NCI-H128 (cell line): Measurements from ENCODE around the gene ANKRD13D.
"Not testable (repeated sequence)": the region's sequence is repeated elsewhere in the genome, so short reads cannot be mapped to it uniquely, and the experiment has no call there.

Experiments used
- DNase-seq: peaks from one replicate; lab custom pipeline; 2025; ENCODE audit not compliant: unreplicated experiment; lab: John Stamatoyannopoulos, UW

Gene ANKRD13D

GRCh38 chr11:67289226-67289650, at the start of gene ANKRD13D:
ANKRD13D (plus strand) TSS chr11:67289303; CDS start chr11:67289461, 158 bp downstream.
- no peak for DNase-seq

- peak; percentile 94 for DNase-seq
Observed at GRCh38 chr11:67239783-67240575, 49.1 kb upstream of the ANKRD13D start.

- no peak for DNase-seq
Observed at GRCh38 chr11:67240576-67241389, 48.3 kb upstream of the ANKRD13D start.

- DNase-seq = no peak
Observed at GRCh38 chr11:67242548-67242947, 46.6 kb upstream of the ANKRD13D start.

GRCh38 chr11:67243051-67243450, 46.1 kb upstream of the ANKRD13D start:
- DNase-seq = no peak

- no peak for DNase-seq
Observed at GRCh38 chr11:67245046-67245445, 44.1 kb upstream of the ANKRD13D start.

GRCh38 chr11:67247946-67248550, 41.1 kb upstream of the ANKRD13D start:
- no peak for DNase-seq

GRCh38 chr11:67248653-67249052, 40.5 kb upstream of the ANKRD13D start:
- DNase-seq = no peak

GRCh38 chr11:67250059-67251043, 38.8 kb upstream of the ANKRD13D start:
- no peak for DNase-seq

- DNase-seq = no peak
Observed at GRCh38 chr11:67251841-67252240, 37.3 kb upstream of the ANKRD13D start.

- no peak for DNase-seq
Observed at GRCh38 chr11:67252831-67253239, 36.3 kb upstream of the ANKRD13D start.

GRCh38 chr11:67253872-67254624, 35.1 kb upstream of the ANKRD13D start:
- DNase-seq = no peak

- DNase-seq = no peak
Observed at GRCh38 chr11:67254798-67255197, 34.3 kb upstream of the ANKRD13D start.

- DNase-seq = no peak
Observed at GRCh38 chr11:67255353-67255752, 33.8 kb upstream of the ANKRD13D start.

- no peak for DNase-seq
Observed at GRCh38 chr11:67255864-67256263, 33.2 kb upstream of the ANKRD13D start.

- DNase-seq = no peak
Observed at GRCh38 chr11:67256477-67257135, 32.5 kb upstream of the ANKRD13D start.

- DNase-seq = no peak
Observed at GRCh38 chr11:67260406-67260805, 28.7 kb upstream of the ANKRD13D start.

- DNase-seq = not testable (repeated sequence)
Observed at GRCh38 chr11:67260885-67261639, 28.0 kb upstream of the ANKRD13D start.

- DNase-seq = no peak
Observed at GRCh38 chr11:67261640-67261945, 27.5 kb upstream of the ANKRD13D start.
